ENCODE data around the gene CYB5D1. TPM values are rescaled to one million over a fixed set of nuclear protein-coding genes. Genes with fewer than 3 reads are reported as not detected.
"Not testable (repeated sequence)": the region's sequence is repeated elsewhere in the genome, so short reads cannot be mapped to it uniquely, and the experiment has no call there.

Gene CYB5D1
- total RNA-seq, 2 donors from 2014 or later, result 5.7 to 20.8 TPM

DNA sequence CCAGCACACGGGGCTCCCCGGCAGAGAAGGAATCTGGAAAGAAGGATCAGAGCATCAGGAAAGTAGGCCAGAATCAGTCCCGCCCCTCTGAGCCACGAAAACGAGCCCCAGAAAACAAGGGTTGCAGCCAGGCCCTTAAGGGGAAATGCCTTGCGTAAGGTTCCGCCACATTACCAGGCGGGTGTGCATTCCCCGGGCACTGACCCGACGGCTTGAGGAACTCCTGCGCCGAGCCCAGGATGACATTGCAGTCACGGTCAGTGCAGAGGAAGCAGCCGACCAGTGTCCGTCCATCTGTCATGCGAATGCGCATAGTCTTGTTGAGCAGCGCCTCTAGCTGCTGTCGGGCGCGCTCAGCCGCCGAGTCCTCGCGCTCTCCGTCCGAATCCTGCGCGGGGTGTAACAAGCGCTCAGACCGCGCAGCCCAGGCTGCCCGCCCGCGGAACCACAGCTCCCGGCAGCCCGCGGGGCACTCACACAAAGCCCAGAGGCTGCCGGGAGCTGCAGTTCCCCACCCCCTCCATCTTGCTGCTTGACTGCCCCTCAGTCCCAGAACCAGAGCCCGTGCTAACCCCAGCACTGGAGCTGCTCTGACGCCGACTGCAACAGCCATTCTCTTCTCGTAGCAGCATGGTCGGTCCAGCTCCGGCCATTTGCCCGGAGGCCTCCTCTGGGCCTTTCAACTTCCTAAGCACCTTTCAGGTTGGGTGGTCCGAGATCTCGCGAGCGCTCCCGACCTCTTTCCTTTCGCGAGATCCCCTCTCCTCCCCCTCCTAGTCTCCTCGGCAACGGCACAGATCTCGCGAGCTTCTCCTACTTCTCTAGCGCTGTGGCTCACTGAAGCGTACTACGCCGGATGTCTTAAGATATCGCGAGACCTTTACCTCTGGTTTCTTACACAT, 741 bp upstream of the CYB5D1 start, which contains the start of gene NAA38:
Gene NAA38 (minus strand): TSS at position 749 of the 902 bp plus-strand sequence. CDS start 96 bp downstream, at position 653.
- intact Hi-C loops (cut with DNase I), result no loop called here
- H3K4me3 ChIP-seq, result peak within 1 kb of the TSS; percentile 49 to 54
- no peaks in the 10 kb centered on the region for H3K27me3 ChIP-seq (replicated peaks; ENCODE audit: insufficient read depth)
- H3K36me3 ChIP-seq, result peaks cover 0 to 10% of the 10 kb centered on the region in 2 donors
- DNase-seq (ENCODE audit: low spot score), result peak; percentile 97
- no peaks in the 10 kb centered on the region for H3K9me3 ChIP-seq
- TF ChIP-seq POLR2A (IDR thresholded peaks at IDR 0.05), result peak; percentile 39
- TF ChIP-seq, protein P1, sequence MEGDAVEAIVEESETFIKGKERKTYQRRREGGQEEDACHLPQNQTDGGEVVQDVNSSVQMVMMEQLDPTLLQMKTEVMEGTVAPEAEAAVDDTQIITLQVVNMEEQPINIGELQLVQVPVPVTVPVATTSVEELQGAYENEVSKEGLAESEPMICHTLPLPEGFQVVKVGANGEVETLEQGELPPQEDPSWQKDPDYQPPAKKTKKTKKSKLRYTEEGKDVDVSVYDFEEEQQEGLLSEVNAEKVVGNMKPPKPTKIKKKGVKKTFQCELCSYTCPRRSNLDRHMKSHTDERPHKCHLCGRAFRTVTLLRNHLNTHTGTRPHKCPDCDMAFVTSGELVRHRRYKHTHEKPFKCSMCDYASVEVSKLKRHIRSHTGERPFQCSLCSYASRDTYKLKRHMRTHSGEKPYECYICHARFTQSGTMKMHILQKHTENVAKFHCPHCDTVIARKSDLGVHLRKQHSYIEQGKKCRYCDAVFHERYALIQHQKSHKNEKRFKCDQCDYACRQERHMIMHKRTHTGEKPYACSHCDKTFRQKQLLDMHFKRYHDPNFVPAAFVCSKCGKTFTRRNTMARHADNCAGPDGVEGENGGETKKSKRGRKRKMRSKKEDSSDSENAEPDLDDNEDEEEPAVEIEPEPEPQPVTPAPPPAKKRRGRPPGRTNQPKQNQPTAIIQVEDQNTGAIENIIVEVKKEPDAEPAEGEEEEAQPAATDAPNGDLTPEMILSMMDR (IDR thresholded peaks at IDR 0.05), result peak; percentile 14 to 88 (median 68)
- peak; percentile 70 for TF ChIP-seq POLR2AphosphoS5 (IDR thresholded peaks at IDR 0.05)
- WGBS, result 1% methylated on average over 58 of the region's 64 CpGs
- peak within 1 kb of the TSS; percentile 80 to 92 for H3K27ac ChIP-seq
- H3K4me1 ChIP-seq (replicated peaks), result peaks cover 12% of the 10 kb centered on the region

DNA sequence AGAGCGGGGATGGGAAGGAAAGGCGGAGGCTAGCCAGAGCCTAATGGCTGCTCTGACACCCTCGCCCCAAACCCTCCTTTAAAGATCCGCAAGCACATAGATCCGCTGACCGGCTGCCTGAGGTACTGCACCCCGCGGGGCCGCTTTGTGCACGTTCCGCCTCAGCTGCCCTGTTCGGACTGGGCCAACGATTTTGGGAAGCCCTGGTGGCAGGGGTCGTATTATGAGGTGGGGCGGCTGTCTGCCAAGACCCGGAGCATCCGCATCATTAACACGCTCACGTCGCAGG, 663 bp downstream of the CYB5D1 start:
- intact Hi-C loops (cut with DNase I), result no loop called here
- H3K4me1 ChIP-seq (replicated peaks), result peaks cover 16% of the 10 kb centered on the region
- H3K4me3 ChIP-seq, result peak overlapping the region; percentile 49 to 54
- H3K9me3 ChIP-seq, result no peaks in the 10 kb centered on the region
- H3K36me3 ChIP-seq, result peaks cover 0 to 3% of the 10 kb centered on the region in 2 donors
- H3K27ac ChIP-seq, result peak overlapping the region; percentile 80 to 92
- WGBS, result 21% methylated on average over 20 of the region's 20 CpGs
- no peak for TF ChIP-seq POLR2A (IDR thresholded peaks at IDR 0.05)
- TF ChIP-seq POLR2AphosphoS5 (IDR thresholded peaks at IDR 0.05), result no peak
- TF ChIP-seq, protein P1 (IDR thresholded peaks at IDR 0.05), result peak in 3 of 4 experiments; percentile 13 to 58 (median 54)
- H3K27me3 ChIP-seq (replicated peaks; ENCODE audit: insufficient read depth), result no peaks in the 10 kb centered on the region
- no peak for DNase-seq (ENCODE audit: low spot score)

DNA sequence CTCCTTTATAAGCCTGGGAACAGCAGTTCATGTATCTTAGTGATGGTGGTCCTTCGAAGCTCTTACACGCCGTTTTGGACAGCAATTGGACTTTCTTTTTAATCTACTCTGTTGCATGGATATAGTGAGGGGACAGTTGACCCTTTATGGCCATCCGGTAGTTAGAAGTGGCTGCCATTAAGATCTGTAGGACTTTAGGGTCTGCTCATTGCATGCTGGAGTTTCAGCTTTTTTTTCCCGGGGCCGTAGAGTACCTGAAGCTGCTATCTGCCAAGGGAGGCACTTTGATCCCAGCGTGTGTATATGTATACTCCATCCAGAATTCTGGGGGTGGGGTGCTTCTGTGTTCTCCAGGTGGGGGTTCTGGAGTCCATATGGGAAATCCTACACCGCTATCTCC, 1.2 kb downstream of the CYB5D1 start:
- DNase-seq (ENCODE audit: low spot score), result no peak
- Histone ChIP-seq H3K27me3 (replicated peaks; ENCODE audit: insufficient read depth) (no peaks in the 10 kb centered on the region), H3K27ac (peak overlapping the region; percentile 80 to 92), H3K36me3 (no peaks in the 10 kb centered on the region), H3K9me3 (no peaks in the 10 kb centered on the region), H3K4me3 (no peak overlapping the region), H3K4me1 (replicated peaks) (peaks cover 18% of the 10 kb centered on the region)
- intact Hi-C loops (cut with DNase I), result no loop called here
- WGBS, result 72% methylated on average over 8 of the region's 8 CpGs
- TF ChIP-seq POLR2AphosphoS5 (IDR thresholded peaks at IDR 0.05) (no peak), POLR2A (IDR thresholded peaks at IDR 0.05) (no peak)
- TF ChIP-seq, protein P1 (IDR thresholded peaks at IDR 0.05), result no peak

- H3K4me1 ChIP-seq (replicated peaks), result peaks cover 13% of the 10 kb centered on the region
- WGBS, result 26% methylated on average over 3 of the region's 3 CpGs
- peak; percentile 72 for DNase-seq (ENCODE audit: low spot score)
- no peaks in the 10 kb centered on the region for H3K27me3 ChIP-seq (replicated peaks; ENCODE audit: insufficient read depth)
- intact Hi-C loops (cut with DNase I), result loop anchor here (2.0 to 5.0 kb wide), 3 partner anchors 34 to 194 kb away; no protein-coding TSS in a partner anchor
- H3K9me3 ChIP-seq, result no peaks in the 10 kb centered on the region
- H3K27ac ChIP-seq, result peak overlapping the region; percentile 34 to 67
- H3K36me3 ChIP-seq, result no peaks in the 10 kb centered on the region
- H3K4me3 ChIP-seq, result no peak overlapping the region
- TF ChIP-seq, protein P1 (IDR thresholded peaks at IDR 0.05), result peak; percentile 81 to 95 (median 86)
- peak; percentile 85 for TF ChIP-seq POLR2AphosphoS5 (IDR thresholded peaks at IDR 0.05)
- no peak for TF ChIP-seq POLR2A (IDR thresholded peaks at IDR 0.05)
Observed at GRCh38 chr17:7862692-7863437, 5.1 kb downstream of the CYB5D1 start.

- H3K9me3 ChIP-seq; H3K4me1 ChIP-seq (replicated peaks); H3K4me3 ChIP-seq; H3K27me3 ChIP-seq (replicated peaks; ENCODE audit: insufficient read depth); H3K36me3 ChIP-seq; DNase-seq (ENCODE audit: low spot score): not testable (repeated sequence)
- intact Hi-C loops (cut with DNase I), result loop anchor here (5.0 kb wide), 2 partner anchors 33 to 193 kb away; no protein-coding TSS in a partner anchor
- WGBS, result 76% methylated on average over 5 of the region's 5 CpGs
- peak overlapping the region in 1 of 2 donors; percentile 67 for H3K27ac ChIP-seq
Observed at GRCh38 chr17:7864384-7864783, 6.6 kb downstream of the CYB5D1 start.

Measured in prostate gland (tissue), 2 donors.